Gastrocnemius medialis (tissue), 4 donors: ENCODE measurements around the gene ZNF423. TPM values are rescaled to one million over a fixed set of nuclear protein-coding genes. Genes with fewer than 3 reads are reported as not detected.

Experiments used
- ATAC-seq, 2 donors: fragments of 150-250 bp; one replicate each; pipeline ENCODE4 v1.9.1; 2016
- DNase-seq, 2 donors: peaks; one replicate each; pipeline ENCODE4 v3.0.0-alpha.2; 2019
- H3K27ac ChIP-seq, 4 donors: fragments of 200-600 bp; sonication (generic); 1 replicate in 1 of 4; 2 replicates in 3 of 4; pipeline ENCODE4 v1.5.1; 2016 to 2018; ENCODE audit warnings: mild to moderate bottlenecking in 2 of 4, moderate library complexity in 1 of 4
- H3K27me3 ChIP-seq, 3 donors: fragments of 200-600 bp; sonication (generic) in 2 of 3; 1 replicate in 1 of 3; 2 replicates in 2 of 3; pipeline versions ENCODE4 v1.5.1 to v1.6.0; 2016 to 2019; ENCODE audit warnings: mild to moderate bottlenecking in 1 of 3, moderate library complexity in 1 of 3
- H3K36me3 ChIP-seq, 2 donors: fragments of 200-600 bp; sonication (generic) in 1 of 2; one replicate each; pipeline ENCODE4 v1.5.1; 2017 to 2018
- H3K4me1 ChIP-seq, 2 donors: fragments of 200-600 bp; sonication (generic) in 1 of 2; one replicate each; pipeline ENCODE4 v1.5.1; 2016 to 2017; ENCODE audit warnings: mild to moderate bottlenecking in 2 of 2
- H3K4me3 ChIP-seq, 4 donors: fragments of 200-600 bp; sonication (generic) in 3 of 4; 1 replicate in 1 of 4; 2 replicates in 3 of 4; pipeline ENCODE4 v1.5.1; 2016 to 2019; ENCODE audit warnings: mild to moderate bottlenecking in 2 of 4
- H3K9me3 ChIP-seq, 3 donors: fragments of 200-600 bp; sonication (generic) in 2 of 3; 1 replicate in 1 of 3; 2 replicates in 2 of 3; pipeline ENCODE4 v1.5.1; 2016 to 2019
- CTCF ChIP-seq, 5 experiments: fragments of 450-650 bp in 3 of 5; fragments of 200-600 bp in 2 of 5; sonication (generic) in 2 of 5; IDR thresholded peaks in 4 of 5; conservative IDR thresholded peaks in 1 of 5; 1 replicate in 4 of 5; 2 replicates in 1 of 5; pipeline ENCODE4 v1.5.1; 2016 to 2019; ENCODE audit warnings: antibody characterized with exemption in 5 of 5, mild to moderate bottlenecking in 3 of 5, moderate library complexity in 3 of 5
- POLR2A ChIP-seq, 2 donors: fragments of 450-650 bp; IDR thresholded peaks; one replicate each; pipeline ENCODE4 v1.6.1; 2017; ENCODE audit warnings: antibody characterized with exemption in 2 of 2, mild to moderate bottlenecking in 2 of 2, moderate library complexity in 2 of 2
- in situ Hi-C, 4 donors: fragments of 200-750 bp; cut with MboI; loops; one replicate each; pipeline versions ENCODE4 v1.15.0 to v1.8.0; 2017; ENCODE audit warnings: low sequenced_read_pairs in 4 of 4
- intact Hi-C: fragments of 100-400 bp; cut with DNase I; formaldehyde crosslinking; loops from one replicate; pipeline ENCODE4 v1.15.1; 2023; ENCODE audit warnings: low total_unique reads
- total RNA-seq, 4 donors: library from RNA; depleted of rRNA; stranded (reverse); fragments of >200 nt; gene quantifications; one replicate each; pipeline versions ENCODE4 v1.1.0 to v1.2.3, GENCODE V29; 2016

ZNF423 gene
- total RNA-seq, 4 donors from 2014 or later: 8.4 to 15.8 (median 12.5) TPM

- DNase-seq: no peak
- H3K4me1 ChIP-seq: no peaks in the 10 kb centered on the region
- H3K4me3 ChIP-seq: no peak overlapping the region
- ATAC-seq: no peak
- no peaks in the 10 kb centered on the region for H3K27me3 ChIP-seq
- TF ChIP-seq POLR2A (IDR thresholded peaks at IDR 0.05) (no peak), CTCF (IDR thresholded peaks at IDR 0.05 in 4 of 5, conservative IDR thresholded peaks at IDR 0.05 in 1 of 5) (no peak)
- no peak overlapping the region for H3K27ac ChIP-seq
- no peaks in the 10 kb centered on the region for H3K36me3 ChIP-seq
- no peaks in the 10 kb centered on the region for H3K9me3 ChIP-seq
- intact Hi-C loops (no loop called here), in situ Hi-C loops (loop anchor here in 1 of 4 donors (25.0 kb wide), 1 partner anchor 489 kb away; no protein-coding TSS in a partner anchor)
These were observed 45.0 kb upstream of the ZNF423 start for GRCh38 chr16:49900875-49901274.

DNA sequence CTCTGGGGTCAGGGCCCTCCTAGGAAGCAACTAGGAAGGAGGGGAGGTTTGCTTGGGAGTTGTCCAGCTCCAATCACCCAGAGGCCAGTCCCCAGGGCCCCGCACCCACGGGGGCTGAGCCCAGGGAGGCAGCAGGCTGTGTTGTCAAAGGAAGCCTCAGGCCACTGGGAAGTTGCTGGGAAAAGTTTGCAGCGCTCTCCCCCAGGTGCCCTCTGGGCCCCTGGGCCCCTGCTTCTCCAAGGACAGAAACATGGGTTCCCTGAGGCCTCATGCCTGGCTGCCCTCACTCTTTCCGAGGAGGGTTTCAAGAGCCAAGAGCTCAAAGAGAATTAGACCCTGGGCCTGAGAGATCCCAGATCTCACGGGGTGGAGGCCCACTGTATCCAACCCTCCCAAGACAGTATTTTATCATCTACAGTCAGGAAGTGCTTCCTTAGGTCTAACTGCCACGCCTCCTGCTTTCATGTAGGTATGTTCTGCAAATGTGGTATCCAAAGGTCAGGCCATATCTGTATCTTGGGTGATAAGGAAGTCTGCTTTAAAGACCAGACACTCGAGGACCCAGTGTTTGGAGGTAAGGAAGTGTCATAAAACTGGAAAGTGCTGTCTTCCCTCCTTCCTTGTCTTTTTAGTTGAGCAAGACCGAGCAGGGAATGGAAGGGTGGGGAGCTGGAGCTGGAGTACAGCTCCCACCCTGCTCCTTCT, 44.2 kb upstream of the ZNF423 start:
- H3K4me3 ChIP-seq: no peak overlapping the region
- ATAC-seq: no peak
- H3K4me1 ChIP-seq: no peaks in the 10 kb centered on the region
- H3K27ac ChIP-seq: no peak overlapping the region
- intact Hi-C loops (no loop called here), in situ Hi-C loops (loop anchor here in 1 of 4 donors (25.0 kb wide), 1 partner anchor 488 kb away; no protein-coding TSS in a partner anchor)
- H3K27me3 ChIP-seq: peaks cover 0 to 4% (median 0%) of the 10 kb centered on the region in 3 donors
- no peaks in the 10 kb centered on the region for H3K36me3 ChIP-seq
- no peaks in the 10 kb centered on the region for H3K9me3 ChIP-seq
- no peak for TF ChIP-seq CTCF (IDR thresholded peaks at IDR 0.05 in 4 of 5, conservative IDR thresholded peaks at IDR 0.05 in 1 of 5)
- DNase-seq: no peak

DNA sequence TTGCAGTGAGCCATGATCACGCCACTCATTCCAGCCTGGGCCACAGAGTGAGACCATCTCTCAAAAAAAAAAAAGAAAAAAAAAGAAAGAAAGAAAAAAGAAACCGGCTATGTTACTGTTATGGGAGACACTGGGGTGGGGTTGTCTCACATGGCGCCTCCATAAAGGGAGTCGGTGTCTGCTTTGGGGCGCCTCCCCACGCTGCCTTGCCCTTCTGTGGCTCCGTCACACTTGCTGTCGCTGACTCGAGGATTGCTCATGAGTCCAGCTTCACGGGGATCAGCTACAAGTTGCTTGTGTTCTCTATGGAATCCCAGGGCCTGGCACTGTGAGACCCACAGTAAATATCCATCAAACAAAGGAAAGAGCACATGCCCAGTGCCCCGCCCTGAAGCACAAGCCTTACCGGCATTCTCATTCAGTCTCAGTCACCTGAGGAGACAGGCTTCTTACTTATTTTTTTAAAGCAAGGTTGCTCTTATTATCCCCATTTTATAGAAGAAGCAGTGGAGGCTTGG, 40.6 kb upstream of the ZNF423 start:
- intact Hi-C loops (no loop called here), in situ Hi-C loops (no loop called here)
- no peak overlapping the region for H3K27ac ChIP-seq
- TF ChIP-seq POLR2A (IDR thresholded peaks at IDR 0.05) (no peak), CTCF (IDR thresholded peaks at IDR 0.05 in 4 of 5, conservative IDR thresholded peaks at IDR 0.05 in 1 of 5) (no peak)
- no peaks in the 10 kb centered on the region for H3K4me1 ChIP-seq
- H3K4me3 ChIP-seq: no peak overlapping the region
- H3K27me3 ChIP-seq: peaks cover 0 to 4% (median 0%) of the 10 kb centered on the region in 3 donors
- ATAC-seq (no peak), DNase-seq (no peak)
- no peaks in the 10 kb centered on the region for H3K9me3 ChIP-seq
- H3K36me3 ChIP-seq: no peaks in the 10 kb centered on the region

DNA sequence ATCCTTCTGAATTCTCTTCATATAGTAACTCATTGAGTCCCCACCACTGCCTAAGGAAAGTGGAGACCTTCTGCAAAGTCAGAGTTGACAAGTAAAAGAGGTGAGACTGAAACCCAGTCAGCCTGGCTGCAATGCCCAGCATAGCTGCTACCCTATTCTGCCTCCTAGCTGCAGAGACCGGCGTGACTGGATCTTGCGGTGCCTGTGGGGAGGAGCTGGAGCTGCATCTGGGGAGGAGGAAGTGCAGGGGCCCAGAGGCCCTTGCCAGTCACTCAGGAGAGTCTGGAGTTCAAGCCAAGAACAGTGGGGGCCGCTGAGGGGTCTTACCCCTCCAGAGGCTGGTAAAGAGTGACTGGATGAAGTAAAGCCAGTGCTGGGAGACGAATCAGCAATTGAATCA, 35.0 kb upstream of the ZNF423 start:
- DNase-seq: no peak
- H3K36me3 ChIP-seq: no peaks in the 10 kb centered on the region
- ATAC-seq: no peak
- H3K27ac ChIP-seq: no peak overlapping the region
- H3K4me1 ChIP-seq: no peaks in the 10 kb centered on the region
- H3K4me3 ChIP-seq: no peak overlapping the region
- TF ChIP-seq CTCF (IDR thresholded peaks at IDR 0.05 in 4 of 5, conservative IDR thresholded peaks at IDR 0.05 in 1 of 5) (no peak), POLR2A (IDR thresholded peaks at IDR 0.05) (no peak)
- no peaks in the 10 kb centered on the region for H3K9me3 ChIP-seq
- intact Hi-C loops: no loop called here
- in situ Hi-C loops: no loop called here
- H3K27me3 ChIP-seq: peaks cover 0 to 4% (median 0%) of the 10 kb centered on the region in 3 donors
